HG03097 (cell line): ENCODE data around the gene CADM1.

ENCODE experiments used
- ATAC-seq: cut with Tn5 transposase; IDR thresholded peaks from one replicate; pipeline ENCODE4 v1.9.1; 2021; ENCODE audit not compliant: unreplicated experiment, low FRiP score

Gene CADM1

DNA sequence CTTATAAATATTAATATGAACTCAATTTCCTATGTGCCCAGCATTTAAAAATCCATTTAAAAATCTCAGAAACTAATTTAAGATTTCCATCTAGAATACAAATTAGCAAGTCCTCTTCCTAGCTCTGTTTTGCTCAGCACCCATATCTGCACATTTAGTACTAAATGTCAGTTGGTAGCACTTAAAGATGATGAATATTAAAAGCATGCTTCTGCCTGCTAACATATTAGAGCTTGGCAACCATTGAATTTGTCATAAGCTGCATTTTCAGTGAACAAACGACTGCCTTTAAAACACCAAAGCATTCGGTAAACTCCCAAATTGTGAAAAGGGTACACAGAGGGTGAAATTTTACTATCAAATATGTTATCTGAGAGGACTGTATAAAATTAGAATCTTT lies 177.7 kb downstream of the CADM1 start:
- ATAC-seq: no peak

DNA sequence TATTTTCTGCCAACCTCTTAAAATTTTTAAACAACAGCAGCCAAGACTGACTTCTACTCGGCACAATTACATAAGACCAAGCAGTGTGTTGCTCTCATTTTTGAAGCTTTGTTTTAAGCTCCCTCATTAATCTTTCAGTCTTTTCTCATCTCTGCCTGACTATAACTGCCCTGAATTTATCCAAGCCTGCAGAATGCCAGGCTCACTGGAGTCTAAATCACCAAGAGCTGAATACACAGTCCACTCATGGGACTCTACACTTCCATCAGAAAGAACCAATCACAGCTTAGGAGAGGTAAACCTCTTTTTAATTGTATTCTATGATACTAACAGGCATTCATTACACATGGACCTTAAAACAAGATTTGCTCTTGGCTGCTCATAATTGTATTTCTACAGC lies 178.7 kb downstream of the CADM1 start:
- no peak for ATAC-seq

DNA sequence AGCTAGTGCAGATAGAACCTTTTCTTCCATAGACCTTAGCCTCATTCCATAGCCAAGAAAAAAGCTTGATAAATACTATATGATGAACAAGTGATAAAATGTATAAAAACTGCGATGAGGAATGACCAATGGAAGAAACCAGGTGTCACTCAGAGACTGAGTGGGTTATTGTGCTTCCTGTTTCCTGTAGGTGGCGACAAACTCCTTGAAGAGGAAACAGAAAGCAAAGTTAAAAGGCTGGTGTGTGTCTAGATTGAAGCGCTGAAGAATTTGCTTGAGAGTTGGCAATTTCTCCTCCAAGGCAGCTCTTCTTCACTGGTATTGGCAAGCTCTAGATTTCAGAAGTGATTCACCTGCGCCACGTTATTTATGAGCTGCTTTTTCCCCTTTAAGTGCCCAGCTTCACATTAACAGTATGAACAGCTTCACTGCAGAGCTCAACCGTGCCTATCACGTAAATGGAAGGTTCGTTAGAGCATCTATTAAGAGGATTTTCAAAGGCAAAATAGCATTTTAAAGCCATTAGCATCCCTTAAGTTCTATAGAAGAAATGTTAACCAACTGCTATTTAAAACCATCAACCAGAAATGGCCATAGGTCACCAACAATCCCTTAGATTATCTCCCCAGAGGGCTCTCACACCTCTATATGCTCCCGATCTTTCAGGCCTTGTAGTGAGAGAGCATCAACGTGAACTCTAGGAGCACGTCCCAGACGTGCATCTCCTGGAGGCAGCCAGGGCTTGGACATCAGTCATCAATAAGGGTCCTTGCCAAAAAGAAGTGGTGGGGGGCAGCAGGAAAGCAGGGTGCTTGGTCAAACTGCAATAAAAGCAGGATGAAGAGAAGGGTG lies 179.4 kb downstream of the CADM1 start:
- ATAC-seq: no peak

DNA sequence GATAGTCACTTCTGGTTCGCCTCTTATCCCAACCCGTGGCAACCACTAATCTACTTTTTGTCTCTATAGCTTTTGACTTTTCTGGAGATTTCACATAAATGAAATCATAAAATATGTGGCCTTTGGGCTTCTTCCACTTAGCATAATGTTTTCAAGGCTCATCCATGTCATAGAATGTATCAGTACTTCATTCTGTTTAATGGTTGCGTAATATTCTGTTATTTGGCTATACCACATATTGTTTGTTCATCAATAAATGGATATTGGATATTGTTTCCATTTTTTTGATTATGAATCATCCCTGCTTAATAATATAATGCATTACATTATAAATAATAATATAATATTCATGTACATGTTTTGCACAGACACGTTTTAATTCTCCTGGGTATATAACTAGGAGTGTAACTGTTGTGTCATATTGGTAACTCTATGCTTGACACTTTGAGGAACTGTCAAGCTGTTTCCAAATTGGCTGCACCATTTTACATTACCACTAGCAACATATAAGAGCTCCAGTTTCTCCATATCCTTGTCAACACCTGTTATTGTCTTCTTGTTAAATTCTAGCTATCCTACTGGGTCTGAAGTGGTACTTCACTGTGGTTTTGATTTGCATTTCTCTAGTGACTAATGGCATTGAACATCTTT lies 181.5 kb downstream of the CADM1 start:
- ATAC-seq: no peak

DNA sequence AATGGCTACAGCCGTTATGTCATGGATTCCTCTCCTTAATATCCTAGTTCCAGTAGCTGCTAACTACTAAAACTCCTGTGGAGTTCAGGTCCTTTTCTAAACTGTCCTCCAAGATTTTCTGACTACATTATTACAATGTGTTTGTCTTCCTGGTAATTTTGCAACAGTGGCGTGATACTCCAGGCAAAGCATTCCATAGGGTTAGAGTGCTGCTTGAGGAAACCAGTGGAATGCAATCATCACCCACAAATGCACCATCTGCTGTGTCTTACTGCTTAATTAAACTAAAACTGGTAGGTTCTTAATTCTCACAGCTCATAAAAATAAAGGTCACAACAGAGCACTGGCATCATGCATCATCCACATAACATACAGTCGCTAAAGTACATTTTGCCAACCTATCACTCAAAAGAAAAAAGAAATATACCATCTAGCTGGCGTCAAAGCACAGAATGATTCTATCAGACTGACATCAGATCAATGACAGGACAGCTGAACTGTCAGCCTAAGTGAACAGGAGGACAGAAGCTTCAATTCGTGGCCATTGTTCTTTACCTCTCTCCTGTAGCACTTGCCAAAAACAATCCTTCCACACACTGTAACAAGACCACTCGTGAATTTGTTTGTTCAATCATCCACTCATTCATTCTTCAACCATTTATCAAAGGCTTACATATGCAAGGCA lies 182.5 kb downstream of the CADM1 start:
- no peak for ATAC-seq

DNA sequence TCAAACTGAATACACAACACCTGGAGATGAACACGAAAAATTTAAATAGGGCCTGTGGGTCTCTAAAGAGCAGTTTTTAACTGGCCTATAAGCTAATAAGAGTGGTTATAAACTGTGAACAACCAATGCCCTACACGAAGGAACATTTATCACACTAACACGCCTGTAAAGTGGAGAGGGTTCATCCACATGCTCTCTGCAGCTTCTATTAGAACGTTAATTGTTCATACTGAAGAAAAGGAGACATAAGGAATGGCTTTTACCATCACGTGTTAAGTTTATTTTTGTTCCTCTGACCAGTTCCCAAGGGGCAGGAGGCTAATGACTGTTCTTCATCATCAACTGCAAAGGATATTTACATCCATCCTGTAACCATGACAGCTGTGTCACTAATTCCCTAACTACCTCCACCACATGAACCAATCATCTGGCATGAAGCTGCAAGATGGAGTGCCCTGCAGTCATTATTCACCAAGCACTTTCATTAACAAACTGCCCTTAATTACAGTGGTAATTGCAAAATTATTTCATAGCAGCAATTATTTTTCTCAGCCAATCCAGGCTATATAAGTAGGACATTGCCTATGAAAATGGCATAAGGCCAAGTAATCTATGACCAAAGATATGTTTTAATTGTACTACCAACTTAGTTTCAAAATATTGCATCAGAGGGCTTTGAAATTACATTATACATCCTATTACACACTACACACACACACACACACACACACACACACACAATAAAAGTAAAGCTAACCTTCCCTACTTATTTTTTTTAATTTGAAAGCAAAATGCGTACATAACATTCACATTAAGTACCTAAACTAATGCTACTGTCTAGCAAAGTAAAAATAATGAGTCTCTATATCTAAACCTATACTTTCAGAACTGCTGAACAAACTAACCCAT lies 186.7 kb downstream of the CADM1 start:
- no peak for ATAC-seq

DNA sequence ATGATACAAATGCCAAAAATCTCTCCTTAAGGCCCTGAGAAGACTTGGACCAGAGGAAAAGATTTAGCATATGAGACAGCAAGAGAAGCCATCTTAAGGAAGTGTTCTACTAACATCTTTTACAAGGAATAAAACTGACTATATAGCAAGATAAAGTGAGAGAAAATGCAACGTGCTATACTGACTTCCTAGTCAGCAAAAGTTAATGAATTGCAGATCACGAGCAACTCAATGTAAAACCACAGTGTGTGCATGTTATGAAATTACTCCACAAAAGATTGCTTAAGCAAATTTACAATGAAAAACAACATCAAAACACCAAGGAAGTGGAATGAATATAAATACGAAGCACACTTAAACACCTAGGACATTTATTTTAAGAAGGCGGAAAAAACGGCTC lies 187.5 kb downstream of the CADM1 start:
- ATAC-seq: no peak

DNA sequence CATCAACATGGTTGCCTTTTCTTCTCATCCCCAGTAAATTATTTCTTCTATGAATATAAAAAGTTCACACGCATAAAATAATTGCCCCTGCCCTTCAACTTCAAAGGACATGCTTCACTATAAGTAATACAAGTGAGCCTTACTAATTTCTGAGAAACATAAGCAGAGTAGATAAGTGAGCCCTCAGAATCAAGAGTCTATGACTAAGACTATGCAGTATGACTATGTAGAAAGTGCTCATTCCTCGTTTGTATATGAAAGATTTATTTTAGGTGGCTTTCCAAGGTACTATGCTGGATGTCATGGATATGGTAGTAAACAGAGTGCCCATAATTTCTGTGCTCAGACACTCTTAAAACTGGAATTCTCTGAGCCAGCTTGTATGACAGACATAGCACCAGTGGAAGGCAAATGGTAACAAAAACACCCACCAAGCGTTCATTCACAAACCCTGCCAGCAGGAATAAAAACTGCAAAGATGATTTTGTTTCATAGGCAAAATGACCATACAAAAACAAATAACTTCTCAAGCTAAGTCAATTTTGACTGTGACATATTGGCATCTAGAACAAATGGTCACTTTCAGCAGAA lies 189.8 kb downstream of the CADM1 start:
- no peak for ATAC-seq

DNA sequence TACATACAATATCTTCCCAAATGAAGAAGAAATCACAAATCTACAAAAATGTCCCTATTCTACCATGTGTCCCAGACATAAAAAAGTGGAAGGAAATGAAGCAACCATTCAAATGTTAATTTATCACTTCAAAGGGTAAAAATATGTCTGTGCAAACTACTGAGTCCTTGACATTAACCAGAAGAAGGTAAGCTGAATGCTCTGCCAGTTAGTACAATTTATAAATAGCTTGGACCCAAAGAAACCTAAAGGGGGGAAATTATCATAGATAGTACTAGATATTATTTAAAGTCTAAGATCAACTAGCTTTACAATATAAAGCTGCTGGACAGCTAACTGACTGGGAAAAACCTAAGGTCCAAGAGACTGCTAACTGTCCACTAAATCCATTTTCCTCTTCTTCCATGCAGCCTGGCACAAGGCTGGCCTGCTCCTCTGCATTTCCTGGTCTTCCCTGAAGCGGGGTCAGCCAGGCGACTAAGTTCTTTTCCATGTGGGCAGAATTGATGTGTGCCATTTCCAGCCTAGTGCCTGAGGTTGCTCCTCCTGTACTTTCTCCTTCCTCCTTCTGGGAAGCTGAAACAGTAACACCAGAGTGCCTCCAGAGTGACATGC lies 190.9 kb downstream of the CADM1 start:
- no peak for ATAC-seq

DNA sequence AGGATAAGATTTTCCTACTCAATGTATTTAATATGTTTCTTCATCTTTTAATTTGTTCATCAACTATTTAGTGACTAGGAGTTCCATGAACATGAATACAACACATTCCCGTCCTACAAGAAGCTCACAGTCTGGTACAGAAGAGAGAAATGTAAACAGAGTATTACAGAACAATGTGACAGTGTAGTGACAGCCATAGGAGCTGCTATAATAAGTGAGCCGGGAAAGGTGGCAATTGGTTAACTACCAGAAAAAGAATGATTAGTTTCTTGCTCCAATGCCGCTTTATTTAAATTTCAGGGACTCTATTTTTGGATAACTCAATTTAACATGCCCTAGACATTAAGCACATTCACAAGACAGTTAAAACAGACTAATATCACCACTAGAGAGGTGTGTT lies 192.3 kb downstream of the CADM1 start:
- ATAC-seq: no peak

DNA sequence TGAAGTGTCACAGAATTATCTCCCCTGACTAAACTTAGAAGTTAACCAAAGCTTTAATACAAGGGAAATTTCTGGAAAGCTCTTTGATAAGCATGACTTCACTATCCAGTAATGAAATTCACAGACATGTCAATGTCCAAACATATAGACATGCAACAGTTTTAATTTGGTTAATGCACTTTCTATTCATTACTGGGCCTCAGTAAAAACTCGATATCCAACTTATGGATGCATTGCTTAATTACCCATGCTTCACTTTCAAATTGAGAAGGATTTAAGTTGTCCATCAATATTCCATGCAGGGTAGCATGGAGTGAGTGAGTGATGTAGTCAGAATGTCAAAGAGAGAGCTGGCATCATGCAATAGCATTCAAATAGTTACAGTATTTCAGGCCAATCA lies 197.5 kb downstream of the CADM1 start:
- no peak for ATAC-seq

DNA sequence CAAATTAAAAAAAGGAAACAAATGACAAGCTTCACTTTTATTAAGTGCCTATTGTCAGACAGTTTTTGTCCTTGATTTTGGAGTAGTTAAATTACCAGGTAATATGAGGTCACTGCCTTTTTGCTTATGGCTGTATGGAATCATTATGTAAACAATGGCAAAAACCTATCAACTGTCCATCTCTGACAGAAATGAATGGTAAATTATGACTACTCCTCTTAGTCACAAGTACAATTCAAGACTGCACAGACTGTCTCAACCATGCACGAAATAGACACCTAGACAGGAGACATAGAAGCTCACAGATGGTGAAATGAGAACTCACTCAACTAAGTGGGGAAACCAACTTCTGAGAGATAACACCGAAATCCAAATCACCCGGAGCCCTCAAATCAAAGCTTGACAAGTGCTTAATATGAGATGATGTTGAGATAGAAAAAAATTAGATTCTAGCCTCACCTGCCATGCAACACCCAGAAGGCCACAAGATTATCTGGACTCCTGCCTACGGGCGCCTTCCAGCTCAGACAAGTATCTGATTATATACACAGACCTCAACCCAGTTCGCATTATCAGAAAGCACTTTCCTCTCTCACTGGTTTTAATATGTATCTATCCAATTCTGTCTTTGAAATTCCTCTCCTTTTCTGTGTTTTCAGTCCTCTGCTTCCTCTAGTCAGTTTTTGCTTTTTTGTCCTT lies 199.3 kb downstream of the CADM1 start:
- ATAC-seq: no peak

DNA sequence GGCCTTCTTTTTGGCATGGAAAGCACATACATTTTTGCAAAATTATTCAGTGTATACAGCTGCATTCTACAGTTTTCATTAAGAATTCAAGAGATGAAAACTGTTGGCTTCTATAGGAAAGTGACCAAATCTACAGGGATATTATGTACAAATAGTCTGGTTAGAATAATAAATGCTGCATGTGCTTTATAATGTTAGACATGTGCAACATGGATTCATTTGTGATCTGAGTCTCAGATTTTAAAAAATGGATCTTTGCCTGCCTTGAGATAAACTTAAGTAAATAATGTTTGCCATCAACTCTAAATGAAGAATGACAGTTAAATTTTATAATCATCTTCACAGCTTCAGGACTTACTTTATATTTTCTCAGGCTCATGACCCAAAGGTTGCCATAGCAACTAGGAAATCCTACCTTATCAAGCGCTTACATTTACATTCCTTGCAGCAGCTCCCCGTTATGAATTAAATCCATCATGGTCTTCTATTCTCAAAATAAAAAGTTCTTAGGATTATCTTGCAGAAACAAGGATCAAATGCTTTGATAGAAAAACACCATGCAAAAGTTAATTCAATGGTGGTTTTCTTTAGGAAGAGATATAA lies 200.2 kb downstream of the CADM1 start:
- no peak for ATAC-seq

DNA sequence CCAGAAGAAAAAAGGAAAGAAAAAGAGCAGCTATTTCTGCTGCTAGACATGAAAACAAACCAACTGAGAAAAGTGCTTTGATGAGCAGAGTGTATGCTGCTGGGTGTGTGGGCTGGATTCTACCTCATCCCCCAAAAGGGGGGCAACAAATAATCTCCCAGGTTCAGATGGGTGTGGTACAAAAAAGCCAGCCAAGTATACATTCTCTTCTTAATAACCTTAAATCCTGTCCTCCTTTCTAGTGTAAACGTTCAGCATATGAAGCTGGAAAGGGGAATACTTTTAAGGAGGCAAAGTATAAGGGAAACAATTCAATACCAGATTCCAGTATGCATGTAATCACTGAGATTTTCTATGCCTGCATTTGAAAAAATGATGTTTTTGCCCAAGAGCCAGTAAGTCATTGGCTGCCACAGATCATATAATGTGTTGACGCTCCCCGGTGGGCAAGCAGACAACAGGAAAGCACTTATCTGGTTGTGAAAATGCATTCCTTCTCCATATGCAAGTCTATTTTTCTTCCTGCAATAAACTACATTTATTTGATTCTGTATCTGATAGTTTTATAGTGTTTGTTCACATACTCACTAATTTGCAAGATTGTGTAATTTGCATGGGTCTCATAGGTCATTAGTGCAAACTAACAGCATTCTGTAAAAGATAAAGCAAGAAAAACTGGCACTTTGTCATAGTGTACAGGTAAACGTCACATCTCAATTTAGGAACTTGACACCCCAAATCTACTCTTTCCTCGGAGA lies 201.1 kb downstream of the CADM1 start:
- no peak for ATAC-seq

DNA sequence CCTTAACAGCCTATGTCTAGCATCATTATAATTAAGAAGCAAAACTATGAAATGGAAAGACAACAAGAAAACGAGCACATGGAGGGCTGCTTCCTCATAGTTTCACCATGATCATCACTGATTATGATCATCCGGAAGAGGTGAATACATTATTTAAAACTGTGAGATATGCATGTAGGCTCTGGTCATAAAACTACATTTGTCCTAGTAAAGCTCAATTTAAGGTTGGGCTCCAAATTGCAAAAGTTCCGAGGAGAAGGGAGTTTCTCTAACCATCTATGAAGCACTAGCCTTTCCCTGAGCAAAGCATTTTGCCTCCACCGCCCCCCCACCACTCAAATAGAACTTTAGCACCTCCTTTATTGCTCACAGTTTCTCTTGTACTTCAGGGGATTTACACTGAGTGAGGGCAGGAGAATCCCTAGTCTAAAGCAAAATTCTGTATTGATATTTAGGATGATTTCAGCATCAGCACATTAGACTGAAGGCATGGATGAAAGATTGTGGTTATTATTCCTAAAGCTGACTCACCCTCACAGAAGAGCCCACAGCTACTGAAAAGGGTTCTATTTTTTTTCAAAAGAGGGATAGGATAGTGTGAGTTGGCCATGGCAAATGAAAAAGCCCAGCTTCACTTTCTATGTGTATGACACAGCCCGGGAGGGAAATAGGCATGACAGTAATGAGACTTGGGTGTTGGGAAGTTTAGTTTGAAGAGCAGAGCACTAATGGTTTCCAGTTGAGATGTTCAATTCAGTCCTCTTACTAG lies 203.4 kb downstream of the CADM1 start:
- ATAC-seq: no peak

DNA sequence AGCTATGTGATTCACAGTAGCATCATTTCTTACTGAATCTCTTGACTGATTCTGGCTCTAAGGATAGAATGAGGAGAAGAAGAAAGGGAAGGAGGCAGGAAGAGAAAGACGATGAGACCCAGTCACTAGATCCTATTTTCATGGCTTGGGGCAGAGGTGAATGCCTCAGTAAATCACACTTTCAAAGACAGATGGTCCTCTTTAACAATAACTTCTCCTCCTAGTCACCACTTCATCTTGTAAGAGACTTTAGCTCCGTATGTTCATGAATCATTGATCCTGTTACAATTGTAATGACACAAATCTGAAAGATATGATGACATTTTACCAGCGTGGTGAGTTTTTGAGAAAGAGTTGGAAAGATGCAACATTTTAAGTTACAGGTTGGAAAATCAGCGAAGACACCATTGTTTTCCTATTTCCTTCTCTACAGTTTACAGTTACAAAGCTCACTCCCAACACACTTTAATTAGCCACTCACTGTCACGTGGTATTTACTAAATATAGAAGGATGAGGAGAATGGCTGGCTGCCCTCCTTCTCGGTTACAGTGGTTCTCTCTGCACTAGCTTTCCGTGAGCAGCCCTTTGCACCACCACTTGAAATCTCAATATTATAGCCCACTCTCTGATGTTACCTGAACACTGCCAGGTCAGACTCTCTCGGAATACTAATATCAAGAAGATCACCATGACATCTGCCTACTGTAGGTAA lies 205.8 kb downstream of the CADM1 start:
- no peak for ATAC-seq

DNA sequence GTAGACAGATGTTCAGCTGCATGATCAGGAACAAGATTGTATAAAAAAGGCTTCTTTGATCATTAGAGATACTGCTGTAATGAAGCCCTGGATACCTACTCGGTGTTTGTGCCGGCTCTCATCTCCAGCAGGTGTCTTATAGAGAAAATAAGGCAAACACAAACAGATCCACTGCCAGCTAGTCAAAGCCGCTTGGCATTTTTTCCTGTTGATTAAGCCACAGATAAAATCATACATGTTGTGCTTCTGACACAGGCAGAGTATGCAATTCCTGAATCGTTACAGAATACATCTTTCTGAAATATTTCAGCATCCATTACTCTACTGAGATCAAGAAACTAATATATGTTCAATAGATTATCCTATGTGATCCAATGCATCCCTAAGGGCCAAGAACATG lies 206.9 kb downstream of the CADM1 start:
- ATAC-seq: no peak
